ENCODE results near the gene REPS2. TPM values are rescaled to one million over a fixed set of nuclear protein-coding genes. Genes with fewer than 3 reads are reported as not detected.

REPS2 gene
- total and polyA plus RNA-seq, 2 experiments from 2014 or later = 1.2 to 4.4 TPM

DNA sequence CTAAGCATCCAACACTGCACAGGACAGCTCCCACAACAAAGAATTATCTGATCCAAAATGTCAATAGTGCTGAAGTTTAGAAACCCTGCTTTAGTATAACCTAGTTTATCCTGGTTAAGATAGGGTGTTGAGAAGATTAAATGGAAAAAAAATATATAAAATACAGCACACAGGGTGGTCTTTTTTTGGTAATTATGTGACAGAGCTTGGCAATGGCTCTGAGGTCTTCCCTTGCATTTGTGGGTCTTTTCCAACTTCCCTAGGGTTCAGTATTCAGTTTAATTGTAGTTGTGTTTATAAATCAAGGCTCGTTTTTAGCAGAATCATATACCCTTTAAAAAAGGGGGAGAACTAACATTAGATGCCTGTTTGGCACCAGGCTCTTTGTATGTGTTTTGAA lies 36.6 kb downstream of the REPS2 start:
- Histone ChIP-seq H3K4me2 (no peak overlapping the region), H3F3A (replicated peaks; ENCODE audit: low read depth) (no peaks in the 10 kb centered on the region), H2AFZ (no peak overlapping the region), H3K36me3 (ENCODE audit: insufficient read depth) (no peaks in the 10 kb centered on the region), H3K4me3 (no peak overlapping the region), H3K79me2 (replicated peaks; ENCODE audit: insufficient read depth) (no peaks in the 10 kb centered on the region), H4K20me1 (replicated peaks; ENCODE audit: insufficient read depth) (no peaks in the 10 kb centered on the region), H3K27me3 (ENCODE audit: insufficient read depth) (no peaks in the 10 kb centered on the region), H3K9me2 (ENCODE audit: insufficient read depth) (no peaks in the 10 kb centered on the region), H3K4me1 (ENCODE audit: insufficient read depth) (no peaks in the 10 kb centered on the region), H3K27ac (ENCODE audit: low read depth) (no peak overlapping the region)
- no peak overlapping the region for H3K27ac Mint-ChIP-seq
- no peak overlapping the region for H3K4me3 Mint-ChIP-seq
- H3K27me3 Mint-ChIP-seq (ENCODE audit: insufficient read depth, low read depth, poor library complexity) = no peaks in the 10 kb centered on the region
- no peak for TF ChIP-seq ZNF114 (CRISPR knock-in tag; IDR thresholded peaks at IDR 0.05)
- TF ChIP-seq, protein P1, sequence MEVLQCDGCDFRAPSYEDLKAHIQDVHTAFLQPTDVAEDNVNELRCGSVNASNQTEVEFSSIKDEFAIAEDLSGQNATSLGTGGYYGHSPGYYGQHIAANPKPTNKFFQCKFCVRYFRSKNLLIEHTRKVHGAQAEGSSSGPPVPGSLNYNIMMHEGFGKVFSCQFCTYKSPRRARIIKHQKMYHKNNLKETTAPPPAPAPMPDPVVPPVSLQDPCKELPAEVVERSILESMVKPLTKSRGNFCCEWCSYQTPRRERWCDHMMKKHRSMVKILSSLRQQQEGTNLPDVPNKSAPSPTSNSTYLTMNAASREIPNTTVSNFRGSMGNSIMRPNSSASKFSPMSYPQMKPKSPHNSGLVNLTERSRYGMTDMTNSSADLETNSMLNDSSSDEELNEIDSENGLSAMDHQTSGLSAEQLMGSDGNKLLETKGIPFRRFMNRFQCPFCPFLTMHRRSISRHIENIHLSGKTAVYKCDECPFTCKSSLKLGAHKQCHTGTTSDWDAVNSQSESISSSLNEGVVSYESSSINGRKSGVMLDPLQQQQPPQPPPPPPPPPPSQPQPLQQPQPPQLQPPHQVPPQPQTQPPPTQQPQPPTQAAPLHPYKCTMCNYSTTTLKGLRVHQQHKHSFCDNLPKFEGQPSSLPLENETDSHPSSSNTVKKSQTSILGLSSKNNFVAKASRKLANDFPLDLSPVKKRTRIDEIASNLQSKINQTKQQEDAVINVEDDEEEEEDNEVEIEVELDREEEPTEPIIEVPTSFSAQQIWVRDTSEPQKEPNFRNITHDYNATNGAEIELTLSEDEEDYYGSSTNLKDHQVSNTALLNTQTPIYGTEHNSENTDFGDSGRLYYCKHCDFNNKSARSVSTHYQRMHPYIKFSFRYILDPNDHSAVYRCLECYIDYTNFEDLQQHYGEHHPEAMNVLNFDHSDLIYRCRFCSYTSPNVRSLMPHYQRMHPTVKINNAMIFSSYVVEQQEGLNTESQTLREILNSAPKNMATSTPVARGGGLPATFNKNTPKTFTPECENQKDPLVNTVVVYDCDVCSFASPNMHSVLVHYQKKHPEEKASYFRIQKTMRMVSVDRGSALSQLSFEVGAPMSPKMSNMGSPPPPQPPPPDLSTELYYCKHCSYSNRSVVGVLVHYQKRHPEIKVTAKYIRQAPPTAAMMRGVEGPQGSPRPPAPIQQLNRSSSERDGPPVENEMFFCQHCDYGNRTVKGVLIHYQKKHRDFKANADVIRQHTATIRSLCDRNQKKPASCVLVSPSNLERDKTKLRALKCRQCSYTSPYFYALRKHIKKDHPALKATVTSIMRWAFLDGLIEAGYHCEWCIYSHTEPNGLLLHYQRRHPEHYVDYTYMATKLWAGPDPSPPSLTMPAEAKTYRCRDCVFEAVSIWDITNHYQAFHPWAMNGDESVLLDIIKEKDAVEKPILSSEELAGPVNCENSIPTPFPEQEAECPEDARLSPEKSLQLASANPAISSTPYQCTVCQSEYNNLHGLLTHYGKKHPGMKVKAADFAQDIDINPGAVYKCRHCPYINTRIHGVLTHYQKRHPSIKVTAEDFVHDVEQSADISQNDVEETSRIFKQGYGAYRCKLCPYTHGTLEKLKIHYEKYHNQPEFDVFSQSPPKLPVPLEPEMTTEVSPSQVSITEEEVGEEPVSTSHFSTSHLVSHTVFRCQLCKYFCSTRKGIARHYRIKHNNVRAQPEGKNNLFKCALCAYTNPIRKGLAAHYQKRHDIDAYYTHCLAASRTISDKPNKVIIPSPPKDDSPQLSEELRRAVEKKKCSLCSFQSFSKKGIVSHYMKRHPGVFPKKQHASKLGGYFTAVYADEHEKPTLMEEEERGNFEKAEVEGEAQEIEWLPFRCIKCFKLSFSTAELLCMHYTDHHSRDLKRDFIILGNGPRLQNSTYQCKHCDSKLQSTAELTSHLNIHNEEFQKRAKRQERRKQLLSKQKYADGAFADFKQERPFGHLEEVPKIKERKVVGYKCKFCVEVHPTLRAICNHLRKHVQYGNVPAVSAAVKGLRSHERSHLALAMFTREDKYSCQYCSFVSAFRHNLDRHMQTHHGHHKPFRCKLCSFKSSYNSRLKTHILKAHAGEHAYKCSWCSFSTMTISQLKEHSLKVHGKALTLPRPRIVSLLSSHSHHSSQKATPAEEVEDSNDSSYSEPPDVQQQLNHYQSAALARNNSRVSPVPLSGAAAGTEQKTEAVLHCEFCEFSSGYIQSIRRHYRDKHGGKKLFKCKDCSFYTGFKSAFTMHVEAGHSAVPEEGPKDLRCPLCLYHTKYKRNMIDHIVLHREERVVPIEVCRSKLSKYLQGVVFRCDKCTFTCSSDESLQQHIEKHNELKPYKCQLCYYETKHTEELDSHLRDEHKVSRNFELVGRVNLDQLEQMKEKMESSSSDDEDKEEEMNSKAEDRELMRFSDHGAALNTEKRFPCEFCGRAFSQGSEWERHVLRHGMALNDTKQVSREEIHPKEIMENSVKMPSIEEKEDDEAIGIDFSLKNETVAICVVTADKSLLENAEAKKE (CRISPR knock-in tag; IDR thresholded peaks at IDR 0.05) = no peak
- TF ChIP-seq EZH2 (IDR thresholded peaks at IDR 0.05; ENCODE audit: low read depth, unreplicated experiment) = no peak
- no peak for TF ChIP-seq ETS1 (IDR thresholded peaks at IDR 0.05)
- no peak for TF ChIP-seq ZNF331 (CRISPR knock-in tag; IDR thresholded peaks at IDR 0.05; ENCODE audit: low read depth)
- no peak for TF ChIP-seq POLR2AphosphoS5 (IDR thresholded peaks at IDR 0.05; ENCODE audit: low read depth)
- TF ChIP-seq STAT1 (IDR thresholded peaks at IDR 0.05; ENCODE audit: unreplicated experiment) = no peak
- no peak for TF ChIP-seq JUNB (IDR thresholded peaks at IDR 0.05; ENCODE audit: unreplicated experiment)
- no peak for TF ChIP-seq EZH2phosphoT487 (IDR thresholded peaks at IDR 0.05; ENCODE audit: unreplicated experiment)
- TF ChIP-seq CREB1 (CRISPR knock-in tag; IDR thresholded peaks at IDR 0.05; ENCODE audit: low read depth) = no peak
- no peak for TF ChIP-seq NANOG (IDR thresholded peaks at IDR 0.05; ENCODE audit: borderline replicate concordance)
- TF ChIP-seq, protein P2, sequence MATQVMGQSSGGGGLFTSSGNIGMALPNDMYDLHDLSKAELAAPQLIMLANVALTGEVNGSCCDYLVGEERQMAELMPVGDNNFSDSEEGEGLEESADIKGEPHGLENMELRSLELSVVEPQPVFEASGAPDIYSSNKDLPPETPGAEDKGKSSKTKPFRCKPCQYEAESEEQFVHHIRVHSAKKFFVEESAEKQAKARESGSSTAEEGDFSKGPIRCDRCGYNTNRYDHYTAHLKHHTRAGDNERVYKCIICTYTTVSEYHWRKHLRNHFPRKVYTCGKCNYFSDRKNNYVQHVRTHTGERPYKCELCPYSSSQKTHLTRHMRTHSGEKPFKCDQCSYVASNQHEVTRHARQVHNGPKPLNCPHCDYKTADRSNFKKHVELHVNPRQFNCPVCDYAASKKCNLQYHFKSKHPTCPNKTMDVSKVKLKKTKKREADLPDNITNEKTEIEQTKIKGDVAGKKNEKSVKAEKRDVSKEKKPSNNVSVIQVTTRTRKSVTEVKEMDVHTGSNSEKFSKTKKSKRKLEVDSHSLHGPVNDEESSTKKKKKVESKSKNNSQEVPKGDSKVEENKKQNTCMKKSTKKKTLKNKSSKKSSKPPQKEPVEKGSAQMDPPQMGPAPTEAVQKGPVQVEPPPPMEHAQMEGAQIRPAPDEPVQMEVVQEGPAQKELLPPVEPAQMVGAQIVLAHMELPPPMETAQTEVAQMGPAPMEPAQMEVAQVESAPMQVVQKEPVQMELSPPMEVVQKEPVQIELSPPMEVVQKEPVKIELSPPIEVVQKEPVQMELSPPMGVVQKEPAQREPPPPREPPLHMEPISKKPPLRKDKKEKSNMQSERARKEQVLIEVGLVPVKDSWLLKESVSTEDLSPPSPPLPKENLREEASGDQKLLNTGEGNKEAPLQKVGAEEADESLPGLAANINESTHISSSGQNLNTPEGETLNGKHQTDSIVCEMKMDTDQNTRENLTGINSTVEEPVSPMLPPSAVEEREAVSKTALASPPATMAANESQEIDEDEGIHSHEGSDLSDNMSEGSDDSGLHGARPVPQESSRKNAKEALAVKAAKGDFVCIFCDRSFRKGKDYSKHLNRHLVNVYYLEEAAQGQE (IDR thresholded peaks at IDR 0.05; ENCODE audit: unreplicated experiment) = no peak
- TF ChIP-seq, protein P3, sequence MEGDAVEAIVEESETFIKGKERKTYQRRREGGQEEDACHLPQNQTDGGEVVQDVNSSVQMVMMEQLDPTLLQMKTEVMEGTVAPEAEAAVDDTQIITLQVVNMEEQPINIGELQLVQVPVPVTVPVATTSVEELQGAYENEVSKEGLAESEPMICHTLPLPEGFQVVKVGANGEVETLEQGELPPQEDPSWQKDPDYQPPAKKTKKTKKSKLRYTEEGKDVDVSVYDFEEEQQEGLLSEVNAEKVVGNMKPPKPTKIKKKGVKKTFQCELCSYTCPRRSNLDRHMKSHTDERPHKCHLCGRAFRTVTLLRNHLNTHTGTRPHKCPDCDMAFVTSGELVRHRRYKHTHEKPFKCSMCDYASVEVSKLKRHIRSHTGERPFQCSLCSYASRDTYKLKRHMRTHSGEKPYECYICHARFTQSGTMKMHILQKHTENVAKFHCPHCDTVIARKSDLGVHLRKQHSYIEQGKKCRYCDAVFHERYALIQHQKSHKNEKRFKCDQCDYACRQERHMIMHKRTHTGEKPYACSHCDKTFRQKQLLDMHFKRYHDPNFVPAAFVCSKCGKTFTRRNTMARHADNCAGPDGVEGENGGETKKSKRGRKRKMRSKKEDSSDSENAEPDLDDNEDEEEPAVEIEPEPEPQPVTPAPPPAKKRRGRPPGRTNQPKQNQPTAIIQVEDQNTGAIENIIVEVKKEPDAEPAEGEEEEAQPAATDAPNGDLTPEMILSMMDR (conservative IDR thresholded peaks at IDR 0.05; ENCODE audit: low read depth in 2 of 2) = no peak
- H3K4me1 Mint-ChIP-seq = no peaks in the 10 kb centered on the region
- ATAC-seq (no peak), DNase-seq (ENCODE audit: low spot score) (no peak)
- H3K9me3 Mint-ChIP-seq = peaks cover 1% of the 10 kb centered on the region; the same call in 1 of the 3 replicates
- no peaks in the 10 kb centered on the region for H3K36me3 Mint-ChIP-seq (ENCODE audit: low read depth)

All from GM23338 (cell line).